ENCODE results near the gene ING5. TPM values are rescaled to one million over a fixed set of nuclear protein-coding genes. Genes with fewer than 3 reads are reported as not detected.

The ING5 gene
- polyA plus RNA-seq, 1 donor = 44.2 TPM

DNA sequence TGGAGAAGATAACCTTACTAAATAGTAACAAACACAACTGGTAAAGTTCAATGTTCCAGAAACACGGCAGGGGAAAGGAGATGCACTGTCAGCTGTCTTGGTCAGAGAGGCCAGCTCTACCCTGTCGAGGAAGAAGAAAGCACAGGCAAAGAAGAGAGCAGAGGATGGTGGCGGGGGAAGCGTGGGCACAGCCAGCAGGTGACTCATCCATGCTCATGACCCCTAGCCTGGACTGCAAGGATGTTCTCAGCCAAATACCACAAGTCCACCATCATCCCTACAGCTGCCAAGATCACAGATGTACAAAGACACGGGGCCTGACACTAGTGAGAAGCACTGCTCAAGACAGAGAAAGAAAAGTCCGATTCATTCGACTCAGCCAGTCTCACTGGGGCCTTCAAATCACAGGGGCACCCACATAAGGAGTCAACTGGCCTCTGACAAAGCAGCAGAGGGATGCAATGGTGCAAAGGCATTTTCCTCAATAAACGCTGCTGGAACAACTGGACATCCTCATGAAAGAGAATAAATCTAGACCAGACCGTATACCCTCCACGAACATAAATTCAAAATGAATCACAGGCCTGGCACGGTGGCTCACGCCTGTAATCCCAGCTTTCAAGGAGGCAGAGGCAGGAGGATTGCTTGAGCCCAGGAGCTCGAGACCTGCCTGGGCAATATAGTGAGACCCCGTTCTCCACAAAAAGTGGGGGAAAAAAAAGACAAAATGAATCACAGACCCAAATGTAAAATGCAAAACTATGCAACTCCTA is 20.8 kb upstream of the ING5 start:
- H3K4me1 ChIP-seq (ENCODE audit: control insufficient read depth, insufficient read depth, low read length) = no peaks in the 10 kb centered on the region
- peaks cover 53% of the 10 kb centered on the region for H3K36me3 ChIP-seq (ENCODE audit: control insufficient read depth, insufficient read depth, low read length)
- H3K27ac ChIP-seq (ENCODE audit: low read length) = no peak overlapping the region
- no CpG with 5 or more reads among the region's 14 CpGs for WGBS (ENCODE audit: insufficient coverage, low lambda C conversion rate)
- H3K27me3 ChIP-seq (ENCODE audit: control insufficient read depth, insufficient read depth, low read length) = no peaks in the 10 kb centered on the region
- H3K9me3 ChIP-seq (ENCODE audit: control insufficient read depth, low read depth, low read length) = no peaks in the 10 kb centered on the region
- H3K4me3 ChIP-seq (ENCODE audit: low read length) = no peak overlapping the region
- no peak for DNase-seq

DNA sequence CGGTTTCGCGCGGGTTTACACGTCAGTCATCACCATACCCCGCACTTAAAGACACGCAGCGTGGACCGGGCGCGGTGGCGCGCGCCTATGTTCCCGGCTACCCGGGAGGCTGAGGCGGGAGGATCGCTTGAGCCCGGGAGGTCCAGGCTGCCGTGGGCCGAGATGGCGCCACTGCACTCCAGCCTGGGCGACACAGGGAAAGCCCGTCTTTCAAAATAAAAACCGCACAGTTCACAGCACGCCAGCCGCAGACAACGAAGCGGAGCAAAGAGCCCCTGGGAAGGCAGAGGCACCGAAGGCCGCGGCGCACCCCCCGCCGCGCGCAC is 15.6 kb upstream of the ING5 start:
- Histone ChIP-seq H3K27ac (ENCODE audit: low read length) (no peak overlapping the region), H3K4me3 (ENCODE audit: low read length) (peak overlapping the region; percentile 98), H3K9me3 (ENCODE audit: control insufficient read depth, low read depth, low read length) (no peaks in the 10 kb centered on the region), H3K27me3 (ENCODE audit: control insufficient read depth, insufficient read depth, low read length) (no peaks in the 10 kb centered on the region), H3K4me1 (ENCODE audit: control insufficient read depth, insufficient read depth, low read length) (peaks cover 7% of the 10 kb centered on the region), H3K36me3 (ENCODE audit: control insufficient read depth, insufficient read depth, low read length) (peaks cover 36% of the 10 kb centered on the region)
- DNase-seq = no peak
- no CpG with 5 or more reads among the region's 37 CpGs for WGBS (ENCODE audit: insufficient coverage, low lambda C conversion rate)

DNA sequence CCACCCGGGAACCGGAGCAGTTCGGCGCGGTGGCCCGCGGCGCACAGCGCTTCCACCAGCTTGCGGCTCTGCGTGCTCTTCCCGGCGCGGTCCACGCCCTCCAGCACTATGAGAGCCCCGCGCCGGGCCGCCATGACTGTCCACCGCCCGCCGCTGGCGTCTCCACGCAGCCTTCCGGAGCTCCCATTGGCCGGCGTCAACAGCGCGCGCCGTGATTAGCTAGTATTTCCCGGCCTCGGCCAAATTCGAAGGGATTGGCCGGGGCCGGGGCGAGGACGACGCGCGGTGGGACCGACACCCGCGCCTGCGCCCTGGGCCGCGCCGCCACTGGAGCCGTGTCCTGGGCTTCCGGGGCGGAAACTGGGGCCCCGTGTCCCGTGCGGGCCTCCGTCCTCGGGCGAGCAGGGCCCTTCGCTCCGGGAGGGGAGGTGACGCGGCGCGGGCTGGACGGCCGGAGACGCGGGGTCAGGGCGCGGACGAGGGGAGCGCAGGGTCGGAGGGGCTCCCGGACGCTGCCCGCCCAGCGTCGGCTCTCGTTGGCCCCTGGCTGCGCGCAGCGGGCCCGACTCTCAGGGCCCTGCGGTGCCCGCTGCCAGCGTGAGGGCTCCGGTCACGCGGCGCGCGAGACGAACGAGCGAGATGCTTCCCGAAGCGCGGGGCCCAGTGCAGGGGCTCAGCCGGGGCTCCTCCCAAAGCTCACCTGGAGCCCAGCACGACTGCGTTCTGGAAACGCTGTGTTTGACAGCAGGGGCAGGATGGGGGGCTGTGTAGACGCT is 15.0 kb upstream of the ING5 start, which contains the start of gene DTYMK:
Gene DTYMK (minus strand): TSS at position 166 of the 776 bp plus-strand sequence. CDS start 32 bp downstream, at position 134.
- H3K27me3 ChIP-seq (ENCODE audit: control insufficient read depth, insufficient read depth, low read length) = no peaks in the 10 kb centered on the region
- H3K4me1 ChIP-seq (ENCODE audit: control insufficient read depth, insufficient read depth, low read length) = peaks cover 7% of the 10 kb centered on the region
- peak; percentile 96 to 98 for DNase-seq
- H3K27ac ChIP-seq (ENCODE audit: low read length) = peak within 1 kb of the TSS; percentile 97
- peak within 1 kb of the TSS; percentile 98 for H3K4me3 ChIP-seq (ENCODE audit: low read length)
- H3K9me3 ChIP-seq (ENCODE audit: control insufficient read depth, low read depth, low read length) = no peaks in the 10 kb centered on the region
- H3K36me3 ChIP-seq (ENCODE audit: control insufficient read depth, insufficient read depth, low read length) = peaks cover 35% of the 10 kb centered on the region
- no CpG with 5 or more reads among the region's 102 CpGs for WGBS (ENCODE audit: insufficient coverage, low lambda C conversion rate)

DNA sequence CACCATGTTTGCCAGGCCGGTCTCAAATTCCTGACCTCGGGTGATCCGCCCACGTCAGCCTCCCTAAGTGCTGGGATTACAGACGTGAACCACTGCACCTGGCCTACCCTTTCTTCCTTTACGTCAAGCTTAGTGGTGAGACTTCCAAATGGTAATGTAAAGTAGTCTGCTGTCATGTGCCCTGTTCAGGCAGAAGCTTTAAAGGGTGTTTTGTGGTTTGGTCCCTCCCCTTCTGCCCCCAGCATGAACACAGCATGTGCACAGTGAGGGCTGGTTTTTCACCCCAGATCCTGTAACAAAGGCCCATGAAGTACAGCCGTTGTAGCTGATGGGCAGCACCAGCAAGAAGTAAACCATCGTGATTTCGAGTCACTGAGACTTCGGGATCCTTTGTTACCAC is 12.5 kb upstream of the ING5 start:
- DNase-seq = no peak
- H3K27me3 ChIP-seq (ENCODE audit: control insufficient read depth, insufficient read depth, low read length) = no peaks in the 10 kb centered on the region
- WGBS (ENCODE audit: insufficient coverage, low lambda C conversion rate) = 100% methylated on average over 1 of the region's 10 CpGs
- H3K27ac ChIP-seq (ENCODE audit: low read length) = no peak overlapping the region
- H3K36me3 ChIP-seq (ENCODE audit: control insufficient read depth, insufficient read depth, low read length) = peaks cover 33% of the 10 kb centered on the region
- H3K9me3 ChIP-seq (ENCODE audit: control insufficient read depth, low read depth, low read length) = no peaks in the 10 kb centered on the region
- no peak overlapping the region for H3K4me3 ChIP-seq (ENCODE audit: low read length)
- H3K4me1 ChIP-seq (ENCODE audit: control insufficient read depth, insufficient read depth, low read length) = peaks cover 7% of the 10 kb centered on the region

DNA sequence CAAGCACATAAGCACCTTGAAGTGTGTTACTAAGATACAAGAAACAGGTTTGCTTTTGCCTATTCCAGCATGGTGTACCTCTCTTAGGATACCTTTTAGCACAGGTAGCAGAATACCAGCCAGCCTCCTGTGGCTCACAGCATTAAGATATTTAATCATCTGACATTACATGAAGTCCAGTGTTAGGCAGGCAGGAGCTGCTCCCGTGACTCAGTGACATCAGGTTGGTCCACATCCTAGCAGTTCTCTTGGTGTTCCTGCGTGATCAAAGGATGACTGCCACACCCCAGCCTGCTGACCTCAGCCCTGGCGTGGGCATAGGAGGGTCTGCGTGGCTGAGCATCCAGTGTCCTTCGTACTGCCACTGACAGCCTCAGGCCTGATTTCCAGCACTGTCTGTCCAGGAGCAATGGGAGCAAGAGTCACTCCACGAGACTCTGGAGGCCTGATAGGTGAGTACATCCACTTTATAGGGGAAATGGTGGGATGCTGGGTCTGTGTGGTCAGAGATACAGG is 11.6 kb upstream of the ING5 start:
- H3K9me3 ChIP-seq (ENCODE audit: control insufficient read depth, low read depth, low read length) = no peaks in the 10 kb centered on the region
- no CpG with 5 or more reads among the region's 6 CpGs for WGBS (ENCODE audit: insufficient coverage, low lambda C conversion rate)
- H3K27me3 ChIP-seq (ENCODE audit: control insufficient read depth, insufficient read depth, low read length) = no peaks in the 10 kb centered on the region
- H3K36me3 ChIP-seq (ENCODE audit: control insufficient read depth, insufficient read depth, low read length) = peaks cover 35% of the 10 kb centered on the region
- H3K4me1 ChIP-seq (ENCODE audit: control insufficient read depth, insufficient read depth, low read length) = peaks cover 7% of the 10 kb centered on the region
- H3K4me3 ChIP-seq (ENCODE audit: low read length) = no peak overlapping the region
- no peak overlapping the region for H3K27ac ChIP-seq (ENCODE audit: low read length)
- no peak for DNase-seq

DNA sequence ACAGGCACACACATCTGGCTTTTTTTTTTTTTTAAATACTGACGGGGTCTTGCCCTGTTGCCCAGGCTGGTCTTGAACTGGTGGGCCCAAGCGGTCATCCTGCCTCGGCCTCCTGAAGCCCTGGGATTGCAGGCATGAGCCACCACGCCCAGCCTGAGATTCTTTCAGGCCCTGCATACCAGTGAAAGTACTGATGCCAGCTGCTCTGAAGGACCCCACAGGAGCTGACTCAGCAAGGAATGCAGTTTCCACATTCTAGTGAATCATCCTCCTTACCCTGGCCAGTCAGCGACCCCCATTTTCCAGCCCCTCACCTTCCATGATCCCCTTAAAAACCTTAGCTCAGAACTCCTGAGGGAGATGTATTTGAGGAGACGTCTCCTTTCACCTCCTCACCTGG is 9.4 kb upstream of the ING5 start:
- Histone ChIP-seq H3K27me3 (ENCODE audit: control insufficient read depth, insufficient read depth, low read length) (no peaks in the 10 kb centered on the region), H3K36me3 (ENCODE audit: control insufficient read depth, insufficient read depth, low read length) (peaks cover 35% of the 10 kb centered on the region), H3K27ac (ENCODE audit: low read length) (no peak overlapping the region), H3K4me1 (ENCODE audit: control insufficient read depth, insufficient read depth, low read length) (peaks cover 7% of the 10 kb centered on the region), H3K4me3 (ENCODE audit: low read length) (no peak overlapping the region), H3K9me3 (ENCODE audit: control insufficient read depth, low read depth, low read length) (no peaks in the 10 kb centered on the region)
- no CpG with 5 or more reads among the region's 6 CpGs for WGBS (ENCODE audit: insufficient coverage, low lambda C conversion rate)
- no peak for DNase-seq

DNA sequence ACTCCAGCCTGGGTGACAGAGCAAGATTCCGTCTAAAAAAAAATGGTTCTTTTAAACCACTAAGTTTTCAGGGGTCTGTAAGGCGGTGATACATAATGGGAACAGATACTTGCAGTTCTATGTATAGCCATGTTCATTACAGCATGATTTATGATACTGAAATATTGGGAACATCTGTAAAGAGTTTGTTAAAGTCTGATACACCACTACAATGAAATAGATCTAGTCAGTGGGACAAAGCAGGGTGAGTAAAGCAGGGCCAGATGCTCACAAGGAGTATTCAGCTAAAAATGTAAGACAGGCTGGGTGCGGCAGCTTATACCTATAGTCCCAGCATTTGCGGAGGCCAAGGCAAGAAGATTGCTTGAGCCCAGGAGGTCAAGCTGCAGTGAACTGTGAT is 6.2 kb upstream of the ING5 start:
- Histone ChIP-seq H3K27me3 (ENCODE audit: control insufficient read depth, insufficient read depth, low read length) (no peaks in the 10 kb centered on the region), H3K36me3 (ENCODE audit: control insufficient read depth, insufficient read depth, low read length) (peaks cover 22% of the 10 kb centered on the region), H3K9me3 (ENCODE audit: control insufficient read depth, low read depth, low read length) (no peaks in the 10 kb centered on the region), H3K27ac (ENCODE audit: low read length) (no peak overlapping the region), H3K4me1 (ENCODE audit: control insufficient read depth, insufficient read depth, low read length) (peaks cover 3% of the 10 kb centered on the region), H3K4me3 (ENCODE audit: low read length) (no peak overlapping the region)
- no CpG with 5 or more reads among the region's 4 CpGs for WGBS (ENCODE audit: insufficient coverage, low lambda C conversion rate)
- DNase-seq = no peak

DNA sequence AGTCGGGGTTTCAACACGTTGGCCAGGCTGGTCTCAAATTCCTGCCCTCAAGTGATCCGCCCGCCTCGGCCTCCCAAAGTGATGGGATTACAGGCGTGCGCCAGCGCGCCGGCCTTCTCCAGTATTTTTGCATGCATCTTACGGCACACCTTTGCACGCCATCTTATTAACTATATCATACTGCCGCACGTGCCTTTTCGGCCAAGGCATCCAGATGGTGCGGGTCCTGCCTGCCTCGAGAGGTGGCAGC is 765 bp upstream of the ING5 start:
- no peak for DNase-seq
- no CpG with 5 or more reads among the region's 17 CpGs for WGBS (ENCODE audit: insufficient coverage, low lambda C conversion rate)
- no peaks in the 10 kb centered on the region for H3K27me3 ChIP-seq (ENCODE audit: control insufficient read depth, insufficient read depth, low read length)
- peaks cover 9% of the 10 kb centered on the region for H3K36me3 ChIP-seq (ENCODE audit: control insufficient read depth, insufficient read depth, low read length)
- peak overlapping the region; percentile 91 for H3K27ac ChIP-seq (ENCODE audit: low read length)
- peaks cover 13% of the 10 kb centered on the region for H3K4me1 ChIP-seq (ENCODE audit: control insufficient read depth, insufficient read depth, low read length)
- peak overlapping the region; percentile 71 for H3K4me3 ChIP-seq (ENCODE audit: low read length)
- H3K9me3 ChIP-seq (ENCODE audit: control insufficient read depth, low read depth, low read length) = peaks cover 3% of the 10 kb centered on the region

DNA sequence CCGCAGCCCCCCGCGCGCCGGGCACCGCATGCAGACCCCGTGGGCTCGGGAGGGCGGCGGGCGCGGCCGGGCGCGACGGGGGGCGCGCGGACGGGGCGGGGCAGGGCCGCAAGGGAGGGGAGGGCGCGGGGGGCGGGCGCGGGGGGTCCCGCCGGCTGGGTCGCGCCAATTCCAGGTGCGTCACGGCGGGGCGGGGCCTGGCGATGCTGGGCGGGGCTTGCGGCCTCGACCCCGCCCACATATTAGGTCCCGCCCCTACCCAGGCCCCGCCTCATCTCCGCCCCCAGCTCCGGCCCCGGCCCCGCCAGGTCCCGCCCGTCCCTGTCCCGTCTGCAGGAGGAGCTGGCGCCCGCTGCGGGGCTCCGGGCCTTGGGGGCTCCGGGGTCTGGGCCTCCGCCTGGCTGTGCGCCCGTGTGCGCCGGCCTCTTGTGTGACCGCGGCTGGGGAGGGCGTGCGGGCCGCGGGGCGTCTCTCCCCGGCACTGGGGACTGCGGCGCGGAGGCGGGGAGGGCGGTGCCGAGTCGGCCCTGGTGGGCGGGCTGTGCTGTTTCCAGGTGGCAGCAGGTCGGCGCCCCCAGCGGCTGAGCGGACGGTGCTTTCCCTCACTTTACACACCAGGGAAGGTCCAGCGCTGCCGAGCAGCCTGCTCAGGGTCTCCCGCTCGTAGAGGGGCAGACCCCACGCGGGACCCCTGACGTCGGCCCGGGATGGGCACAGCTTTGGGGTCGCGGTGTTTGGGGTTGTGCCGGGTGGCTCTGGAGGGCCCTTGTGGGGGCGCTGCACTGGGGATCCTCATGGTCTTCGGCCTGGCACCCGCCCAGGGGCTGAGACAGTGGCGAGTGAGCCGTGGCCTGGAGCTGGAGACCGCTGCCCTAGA is 554 bp downstream of the ING5 start:
- H3K4me3 ChIP-seq (ENCODE audit: low read length) = peak overlapping the region; percentile 73
- H3K36me3 ChIP-seq (ENCODE audit: control insufficient read depth, insufficient read depth, low read length) = peaks cover 17% of the 10 kb centered on the region
- H3K27ac ChIP-seq (ENCODE audit: low read length) = peak overlapping the region; percentile 40
- no peaks in the 10 kb centered on the region for H3K27me3 ChIP-seq (ENCODE audit: control insufficient read depth, insufficient read depth, low read length)
- peaks cover 13% of the 10 kb centered on the region for H3K4me1 ChIP-seq (ENCODE audit: control insufficient read depth, insufficient read depth, low read length)
- H3K9me3 ChIP-seq (ENCODE audit: control insufficient read depth, low read depth, low read length) = peaks cover 9% of the 10 kb centered on the region
- WGBS (ENCODE audit: insufficient coverage, low lambda C conversion rate) = no CpG with 5 or more reads among the region's 98 CpGs
- peak; percentile 84 to 92 for DNase-seq

DNA sequence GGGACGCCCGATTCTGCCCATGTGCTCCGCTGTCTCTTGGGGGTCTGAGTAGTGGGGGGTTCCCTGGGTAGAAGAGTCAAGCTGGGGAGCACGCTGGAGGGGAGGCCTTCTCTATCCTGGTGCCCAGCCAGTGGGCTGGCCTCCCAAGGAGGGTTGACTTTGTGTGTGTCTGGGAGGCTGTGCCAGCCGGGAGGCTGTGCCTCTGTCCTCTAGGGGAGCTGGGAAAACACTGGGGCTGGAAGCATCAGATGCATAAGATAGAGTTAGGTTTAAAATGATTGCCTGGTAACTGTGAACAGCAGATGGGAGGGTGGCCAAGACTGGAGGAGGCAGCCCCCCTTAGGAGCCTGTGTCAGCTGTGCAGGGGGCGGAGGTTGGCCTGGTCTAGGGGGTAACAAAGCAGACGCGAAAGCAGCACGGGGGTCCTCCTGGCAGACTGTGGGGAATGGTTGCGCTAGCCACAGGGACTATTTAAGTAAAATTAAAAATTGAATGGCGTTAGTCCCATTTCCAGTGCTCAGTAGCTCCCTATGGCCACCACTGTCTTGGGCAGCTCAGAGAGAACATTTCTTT is 1.3 kb downstream of the ING5 start:
- DNase-seq = peak in 1 of 2 donors; percentile 7
- H3K4me3 ChIP-seq (ENCODE audit: low read length) = peak overlapping the region; percentile 73
- no CpG with 5 or more reads among the region's 11 CpGs for WGBS (ENCODE audit: insufficient coverage, low lambda C conversion rate)

More for the DNA sequence above, 1.3 kb downstream of the ING5 start:
- H3K9me3 ChIP-seq (ENCODE audit: control insufficient read depth, low read depth, low read length) = peaks cover 9% of the 10 kb centered on the region
- H3K27ac ChIP-seq (ENCODE audit: low read length) = peak overlapping the region; percentile 40
- peaks cover 13% of the 10 kb centered on the region for H3K4me1 ChIP-seq (ENCODE audit: control insufficient read depth, insufficient read depth, low read length)
- peaks cover 21% of the 10 kb centered on the region for H3K36me3 ChIP-seq (ENCODE audit: control insufficient read depth, insufficient read depth, low read length)
- no peaks in the 10 kb centered on the region for H3K27me3 ChIP-seq (ENCODE audit: control insufficient read depth, insufficient read depth, low read length)

All from large intestine (tissue), 3 donors.